ENCODE results near the gene FLYWCH2. TPM values are rescaled to one million over a fixed set of nuclear protein-coding genes. Genes with fewer than 3 reads are reported as not detected.

Gene FLYWCH2
- total RNA-seq, 2 donors from 2014 or later: 52.2 to 53.2 TPM

- TF ChIP-seq CTCF (IDR thresholded peaks at IDR 0.05): no peak
- peak within 1 kb of the TSS; percentile 77 for H3K4me3 ChIP-seq
- DNase-seq (ENCODE audit: low spot score) (peak; percentile 93), ATAC-seq (ENCODE audit: insufficient number of reproducible peaks, low FRiP score, low read depth) (peak; percentile 92)
- H3K27ac ChIP-seq: peak within 1 kb of the TSS; percentile 79 to 83
- H3K9me3 ChIP-seq: no peaks in the 10 kb centered on the region
- peaks cover 14% of the 10 kb centered on the region for H3K36me3 ChIP-seq
- no peaks in the 10 kb centered on the region for H3K27me3 ChIP-seq (replicated peaks; ENCODE audit: insufficient read depth)
- peaks cover 9 to 19% of the 10 kb centered on the region in 2 donors for H3K4me1 ChIP-seq (ENCODE audit: control insufficient read depth in 1 of 2, low read depth in 2 of 2)
Measured at GRCh38 chr16:2911638-2912329, 28.8 kb downstream of the FLYWCH2 start, which contains the start of gene FLYWCH1. Gene FLYWCH1 (plus strand): TSS chr16:2911931. CDS start chr16:2929686, 17,755 bp downstream.

GRCh38 chr16:2912330-2913199 is 29.6 kb downstream of the FLYWCH2 start:
- no peak for TF ChIP-seq CTCF (IDR thresholded peaks at IDR 0.05)
- Histone ChIP-seq H3K9me3 (no peaks in the 10 kb centered on the region), H3K4me1 (ENCODE audit: control insufficient read depth in 1 of 2, low read depth in 2 of 2) (peaks cover 9 to 13% of the 10 kb centered on the region in 2 donors), H3K27ac (peak overlapping the region; percentile 79 to 83), H3K4me3 (peak overlapping the region; percentile 77), H3K36me3 (peaks cover 14% of the 10 kb centered on the region), H3K27me3 (replicated peaks; ENCODE audit: insufficient read depth) (no peaks in the 10 kb centered on the region)
- DNase-seq (ENCODE audit: low spot score) (no peak), ATAC-seq (ENCODE audit: insufficient number of reproducible peaks, low FRiP score, low read depth) (no peak)

- Histone ChIP-seq H3K27me3 (replicated peaks; ENCODE audit: insufficient read depth) (no peaks in the 10 kb centered on the region), H3K36me3 (peaks cover 16% of the 10 kb centered on the region), H3K27ac (peak overlapping the region in 1 of 2 donors; percentile 79), H3K4me3 (peak overlapping the region; percentile 77), H3K9me3 (no peaks in the 10 kb centered on the region), H3K4me1 (ENCODE audit: control insufficient read depth in 1 of 2, low read depth in 2 of 2) (peaks cover 9 to 13% of the 10 kb centered on the region in 2 donors)
- ATAC-seq (ENCODE audit: insufficient number of reproducible peaks, low FRiP score, low read depth): no peak
- no peak for DNase-seq (ENCODE audit: low spot score)
- TF ChIP-seq CTCF (IDR thresholded peaks at IDR 0.05): no peak
Measured at GRCh38 chr16:2913603-2914002, 30.6 kb downstream of the FLYWCH2 start.

GRCh38 chr16:2914233-2914632 is 31.2 kb downstream of the FLYWCH2 start:
- no peaks in the 10 kb centered on the region for H3K9me3 ChIP-seq
- TF ChIP-seq CTCF (IDR thresholded peaks at IDR 0.05): no peak
- H3K4me3 ChIP-seq: no peak overlapping the region
- H3K4me1 ChIP-seq (ENCODE audit: control insufficient read depth in 1 of 2, low read depth in 2 of 2): peaks cover 9 to 18% of the 10 kb centered on the region in 2 donors
- no peak for DNase-seq (ENCODE audit: low spot score)
- ATAC-seq (ENCODE audit: insufficient number of reproducible peaks, low FRiP score, low read depth): no peak
- H3K27ac ChIP-seq: no peak overlapping the region
- H3K36me3 ChIP-seq: peaks cover 16% of the 10 kb centered on the region
- H3K27me3 ChIP-seq (replicated peaks; ENCODE audit: insufficient read depth): no peaks in the 10 kb centered on the region

All from thoracic aorta (tissue), 2 donors.